ENCODE results near the gene SEMA3E.

The SEMA3E gene

DNA sequence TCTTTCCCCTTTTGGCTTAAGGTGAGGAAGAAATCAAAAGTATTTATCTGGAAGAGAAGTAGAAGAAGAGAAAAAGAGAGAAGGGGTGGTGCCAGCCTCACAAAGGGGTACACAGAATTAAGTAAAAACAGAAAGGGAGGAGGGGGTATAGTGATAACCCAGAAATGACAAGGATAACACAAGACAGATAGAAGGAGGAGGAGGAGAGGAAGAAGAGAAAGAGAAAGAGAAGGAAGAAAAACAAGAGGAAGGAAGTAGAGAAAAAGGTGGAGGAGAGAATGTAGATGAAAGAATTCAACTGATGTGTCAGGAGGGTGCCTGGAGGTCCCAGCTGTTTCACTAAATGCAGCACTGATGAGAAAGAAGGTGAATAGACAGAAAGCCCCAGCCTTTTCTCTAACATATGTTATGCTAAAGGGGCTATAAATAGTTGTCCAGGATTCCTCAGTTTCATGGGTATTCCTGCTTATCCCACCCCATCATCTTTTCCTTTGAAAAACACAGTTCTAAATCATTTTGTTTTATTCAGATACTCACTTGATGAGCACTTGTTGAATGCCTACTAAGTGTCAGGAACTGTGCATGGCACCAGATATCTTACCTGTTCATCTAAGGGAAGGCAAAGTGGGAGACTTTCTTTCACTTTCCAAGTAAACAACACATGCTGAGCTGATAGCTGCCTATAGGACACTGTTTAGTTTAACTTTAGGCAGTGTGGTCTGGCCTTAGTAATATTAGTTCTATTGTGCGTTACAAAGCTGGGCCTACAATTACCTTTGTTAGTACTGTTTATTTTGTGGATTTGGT is 8.0 kb downstream of the SEMA3E start:
- no peak for DNase-seq

DNA sequence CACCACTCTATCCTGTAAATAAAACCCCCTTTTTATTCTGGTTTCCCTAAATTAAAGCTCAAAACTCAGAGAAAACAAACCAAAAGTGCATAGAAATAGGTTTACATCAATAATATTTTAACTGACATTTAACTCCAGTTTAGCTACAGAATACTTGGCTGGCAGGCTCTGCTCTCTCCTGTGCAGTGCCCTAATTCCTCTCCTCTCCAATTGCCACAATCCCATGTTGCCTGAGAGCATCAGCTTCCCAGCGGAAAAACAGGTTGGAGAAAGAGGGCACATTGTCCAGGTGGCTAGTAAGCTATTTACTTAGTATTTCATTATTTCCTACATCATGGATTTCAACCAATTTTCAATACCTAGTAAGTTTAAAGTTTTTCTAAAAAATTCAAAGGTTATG is 8.7 kb downstream of the SEMA3E start:
- no peak for DNase-seq

DNA sequence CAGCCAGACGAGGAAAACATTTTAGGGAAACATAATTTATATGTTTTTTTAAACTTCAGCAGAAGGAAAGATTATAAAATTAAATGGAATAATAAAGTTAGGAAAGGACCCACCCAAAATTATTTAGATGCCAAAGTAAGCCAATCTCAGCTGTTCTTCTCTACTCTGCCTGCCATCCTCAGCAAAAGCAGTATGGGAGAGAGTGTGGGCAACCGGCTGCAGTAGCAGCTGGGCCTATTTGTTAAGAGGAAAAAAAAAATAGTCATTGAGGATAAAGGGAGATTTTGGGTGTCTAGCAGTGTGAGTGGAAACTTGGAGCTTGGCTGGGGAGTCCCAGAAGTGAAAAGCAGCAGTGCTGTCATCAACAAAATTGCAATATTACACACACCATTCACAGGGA is 15.4 kb downstream of the SEMA3E start:
- no peak for DNase-seq

DNA sequence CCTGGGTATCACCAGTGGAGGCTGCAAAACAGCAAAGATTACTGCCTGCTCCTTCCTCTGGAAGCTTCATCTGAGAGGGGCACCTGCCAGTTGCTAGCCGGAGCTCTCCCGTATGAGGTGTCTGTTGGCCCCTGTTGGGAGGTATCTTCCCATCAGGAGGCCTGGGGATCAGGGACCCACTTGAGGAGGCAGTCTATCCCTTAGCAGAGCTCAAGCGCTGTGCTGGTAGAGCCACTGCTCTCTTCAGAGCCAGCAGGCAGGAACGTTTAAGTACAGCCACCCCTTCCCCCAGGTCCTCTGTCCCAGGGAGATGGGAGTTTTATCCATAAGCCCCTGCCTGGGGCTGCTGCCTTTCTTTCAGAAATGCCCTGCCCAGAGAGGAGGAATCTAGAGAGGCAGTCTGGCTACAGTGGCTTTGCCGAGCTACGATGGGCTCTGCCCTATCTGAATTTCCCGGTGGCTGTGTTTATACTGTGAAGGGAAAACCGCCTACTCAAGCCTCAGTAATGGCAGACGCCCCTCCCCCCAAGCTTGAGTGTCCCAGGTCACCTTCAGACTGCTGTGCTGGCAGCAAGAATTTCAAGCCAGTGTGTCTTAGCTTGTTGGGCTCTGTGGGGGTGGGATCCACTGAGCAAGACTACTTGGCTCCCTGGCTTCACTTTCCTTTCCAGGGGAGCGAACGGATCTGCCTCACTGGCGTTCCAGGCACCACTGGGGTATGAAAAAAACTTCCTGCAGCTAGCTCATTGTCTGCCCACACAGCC is 19.6 kb downstream of the SEMA3E start:
- no peak for DNase-seq

DNA sequence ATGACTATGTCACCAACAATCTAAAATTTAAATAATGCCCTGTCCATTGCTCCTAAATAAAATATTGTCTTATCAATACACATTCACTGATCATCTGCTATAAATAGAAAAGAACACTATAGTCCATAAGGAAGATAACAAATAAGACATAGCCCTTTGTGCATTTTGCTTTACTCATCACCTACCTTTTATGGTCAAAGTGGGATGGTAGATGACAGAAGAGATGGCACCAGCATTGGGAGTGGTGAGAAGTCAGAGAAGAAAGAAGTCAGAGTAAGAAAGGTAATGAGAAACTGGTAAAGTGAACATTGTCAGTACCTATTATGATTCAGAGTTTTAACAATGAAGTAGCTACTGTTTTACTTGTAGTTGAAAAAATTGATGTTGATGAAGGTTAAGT is 31.1 kb downstream of the SEMA3E start:
- DNase-seq: no peak

- DNase-seq: no peak
Measured at GRCh38 chr7:83614112-83614511, 34.8 kb downstream of the SEMA3E start.

DNA sequence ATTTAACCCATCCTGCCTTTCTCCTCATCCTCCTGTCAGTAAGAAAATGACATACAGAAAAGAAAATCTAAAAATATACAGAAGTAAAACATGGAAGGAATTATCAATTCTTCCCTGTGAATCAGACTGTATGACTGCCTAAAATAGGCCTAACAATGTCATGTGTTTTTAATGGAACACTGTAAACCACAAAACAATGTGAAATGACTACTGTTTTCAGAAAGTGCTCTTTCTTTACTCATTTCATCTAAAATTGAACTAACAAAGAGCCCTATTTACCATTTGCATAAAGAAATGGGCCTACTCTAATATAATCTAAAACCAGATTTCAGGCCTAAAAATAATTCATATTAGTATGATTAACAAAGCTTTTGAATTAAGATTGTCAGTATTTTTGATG is 35.7 kb downstream of the SEMA3E start:
- no peak for DNase-seq

- DNase-seq: no peak
Measured at GRCh38 chr7:83611776-83612175, 37.2 kb downstream of the SEMA3E start.

DNA sequence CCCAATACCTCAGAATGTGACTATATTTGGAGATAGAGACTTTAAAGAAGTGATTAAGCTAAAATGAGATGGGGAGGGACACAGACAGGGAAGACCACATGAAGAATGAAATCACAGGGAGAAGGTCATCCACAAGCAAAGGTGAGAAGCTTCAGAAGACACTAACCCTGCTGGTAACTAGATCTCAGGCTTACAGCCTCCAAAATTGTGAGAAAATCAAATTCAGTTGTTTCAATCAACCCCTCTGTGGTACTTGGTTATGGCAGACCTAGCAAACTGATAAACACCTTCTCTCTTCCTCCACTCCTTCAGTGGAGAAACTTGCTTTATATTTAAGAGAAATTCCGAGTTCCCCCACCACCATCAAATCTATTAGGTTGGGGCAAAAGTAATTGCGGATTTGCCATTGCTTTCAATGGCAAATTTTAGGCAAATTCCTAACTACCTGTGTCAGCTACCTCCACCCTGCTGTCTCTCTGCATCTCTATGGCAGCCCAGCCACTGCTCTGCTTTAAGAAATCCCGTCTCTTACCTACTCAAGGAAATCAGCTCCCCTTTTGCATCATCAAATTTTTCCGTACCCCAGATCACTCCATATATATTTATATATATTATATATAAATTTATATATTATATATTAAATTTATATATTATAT is 38.2 kb downstream of the SEMA3E start:
- no peak for DNase-seq

- no peak for DNase-seq
Measured at GRCh38 chr7:83608716-83609115, 40.2 kb downstream of the SEMA3E start.

DNA sequence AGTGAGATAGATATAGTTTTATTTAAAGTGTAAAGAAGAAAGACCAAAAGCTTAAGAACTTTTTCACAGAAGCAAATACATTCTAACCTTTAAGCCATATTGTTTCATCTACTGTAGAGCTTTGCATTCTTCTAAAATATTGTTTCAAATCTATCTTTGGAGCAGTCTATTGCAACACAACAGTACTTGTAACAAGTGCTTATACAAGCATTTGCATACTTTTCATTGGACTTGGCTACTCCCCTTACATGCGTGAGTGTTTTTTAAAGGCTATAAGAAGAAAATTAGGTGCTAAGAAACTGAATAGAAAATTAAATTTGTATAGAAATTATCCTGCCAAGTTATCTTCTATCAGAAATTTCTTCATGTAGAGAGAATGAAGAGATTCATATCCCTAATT is 45.3 kb downstream of the SEMA3E start:
- DNase-seq: no peak

GRCh38 chr7:83599131-83599530 is 49.8 kb downstream of the SEMA3E start:
- no peak for DNase-seq

DNA sequence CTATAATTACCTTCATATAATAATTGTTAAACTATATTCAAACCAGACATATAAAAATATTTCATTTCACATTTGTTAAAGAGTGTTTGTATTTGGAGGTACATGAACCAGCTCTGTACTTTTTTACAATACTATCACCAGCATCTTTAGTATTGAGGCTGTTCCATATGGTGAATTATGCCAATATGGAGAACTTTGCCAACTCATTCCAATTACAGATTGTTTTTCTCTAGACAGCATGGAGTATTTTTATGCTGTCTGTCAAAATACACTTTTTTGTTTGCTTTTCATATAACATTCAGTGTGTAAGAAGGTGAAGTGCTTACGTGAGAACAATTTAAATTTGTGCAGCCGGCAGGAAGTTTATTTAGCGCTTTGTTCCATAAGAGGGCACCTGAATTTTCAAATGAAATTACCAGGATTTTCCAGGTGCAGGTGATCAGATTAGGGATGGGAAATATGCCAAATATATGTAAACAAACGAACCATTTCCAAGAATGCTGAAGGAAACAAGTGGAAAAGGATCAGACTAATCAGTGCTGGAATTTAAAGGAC is 54.9 kb downstream of the SEMA3E start:
- no peak for DNase-seq

DNA sequence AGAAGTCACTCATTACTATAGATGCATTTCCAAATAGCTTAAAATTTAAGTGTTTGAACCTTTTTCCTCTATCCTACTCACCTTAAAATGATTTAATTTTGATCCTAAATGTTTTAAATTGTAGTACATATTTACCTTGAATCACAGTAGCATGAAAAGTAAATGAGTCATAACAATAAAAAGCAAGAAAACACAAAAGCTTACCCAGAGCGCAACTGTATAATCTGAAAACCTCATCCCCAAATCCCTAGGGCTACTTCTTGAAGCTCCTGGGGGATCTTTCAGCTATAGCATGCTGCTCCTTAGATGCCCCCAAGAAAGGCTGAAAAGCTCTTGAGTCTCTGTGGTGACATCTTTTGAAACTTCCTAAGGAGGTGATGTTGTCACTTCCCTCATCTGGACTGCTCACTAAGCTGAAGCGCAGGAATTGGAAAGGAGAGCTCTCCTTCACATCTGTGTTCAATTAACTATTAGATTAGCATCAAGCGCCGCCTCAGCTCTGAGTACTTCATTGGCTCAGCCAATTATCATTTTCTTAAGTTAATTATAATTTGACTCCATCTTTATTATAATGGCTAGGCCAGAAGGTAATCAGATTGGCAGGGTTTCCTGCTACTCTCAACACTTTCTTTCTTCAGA is 60.2 kb downstream of the SEMA3E start:
- DNase-seq: no peak

DNA sequence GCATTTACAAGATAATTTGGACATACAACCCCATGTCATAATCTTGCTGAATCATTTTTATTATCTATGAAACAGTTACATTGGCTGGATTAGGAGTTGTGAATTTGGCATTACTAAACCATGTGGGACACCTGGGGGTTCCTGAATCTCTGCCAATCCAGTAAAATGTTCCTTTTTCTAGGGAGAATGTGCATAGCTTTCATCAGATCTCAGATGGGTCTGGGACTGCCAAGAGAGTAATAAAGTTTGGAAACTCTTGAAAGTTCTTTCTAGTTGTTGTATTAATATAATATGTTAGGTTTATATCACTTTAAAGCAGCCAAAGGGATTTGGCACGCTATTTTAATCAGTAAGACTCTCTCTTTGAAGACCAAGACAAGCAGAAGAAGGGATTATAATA is 62.7 kb downstream of the SEMA3E start:
- DNase-seq: no peak

DNA sequence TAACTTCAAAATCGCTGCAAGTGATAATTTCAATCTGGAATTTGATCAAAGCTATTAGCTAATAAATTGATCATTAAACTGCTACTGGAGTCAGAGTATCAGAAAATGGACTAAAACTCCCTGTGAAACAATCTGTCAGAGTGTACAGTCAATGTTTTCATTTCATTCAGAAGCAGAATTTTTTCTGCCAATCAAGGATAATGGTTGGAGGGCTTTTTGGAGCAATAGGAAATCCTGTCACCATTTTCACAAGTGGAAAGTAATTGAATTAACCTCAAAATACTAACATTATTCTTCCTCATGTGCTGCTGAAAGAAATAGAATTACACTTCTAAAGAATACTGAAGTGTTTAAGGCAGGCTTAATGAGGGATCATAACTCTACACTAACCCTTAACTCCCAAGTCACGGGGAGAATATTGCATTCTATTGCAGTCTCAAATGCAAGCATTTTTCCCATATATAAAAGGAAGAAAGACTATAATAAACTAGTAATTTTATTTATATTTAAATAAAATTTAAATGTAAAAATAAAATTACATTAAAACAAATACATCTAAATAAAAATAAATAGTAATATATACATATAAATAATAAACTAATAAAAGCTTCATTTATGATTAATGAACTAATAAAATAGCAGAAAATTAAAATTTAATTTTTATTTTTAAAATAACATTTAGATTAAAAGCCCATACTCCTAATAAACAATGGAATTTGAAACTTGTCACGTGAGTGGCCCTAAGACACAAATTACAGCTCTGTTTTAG is 67.1 kb downstream of the SEMA3E start:
- no peak for DNase-seq

DNA sequence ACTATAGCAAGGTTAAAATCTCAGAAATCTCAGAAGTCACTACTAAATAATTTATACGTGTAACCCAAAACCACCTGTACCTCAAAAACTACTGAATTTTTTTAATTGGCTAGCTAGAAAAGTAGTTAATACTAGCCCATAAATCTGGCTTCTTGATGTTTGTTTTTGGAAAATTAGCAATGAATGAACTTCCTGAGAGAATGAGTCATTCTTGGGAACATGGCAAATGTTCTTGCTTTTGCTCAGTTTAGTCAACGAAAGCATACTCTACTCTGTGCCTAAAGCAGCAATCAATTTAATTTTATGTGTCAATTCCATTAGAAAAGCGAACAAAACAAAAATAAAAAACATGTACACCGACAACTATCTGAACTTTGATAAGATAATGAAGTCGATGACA is 69.2 kb downstream of the SEMA3E start:
- no peak for DNase-seq

- no peak for DNase-seq
Measured at GRCh38 chr7:83575436-83575835, 73.5 kb downstream of the SEMA3E start.

- DNase-seq: no peak
Measured at GRCh38 chr7:83574616-83575015, 74.3 kb downstream of the SEMA3E start.

GRCh38 chr7:83562960-83563359 is 86.0 kb downstream of the SEMA3E start:
- no peak for DNase-seq

DNA sequence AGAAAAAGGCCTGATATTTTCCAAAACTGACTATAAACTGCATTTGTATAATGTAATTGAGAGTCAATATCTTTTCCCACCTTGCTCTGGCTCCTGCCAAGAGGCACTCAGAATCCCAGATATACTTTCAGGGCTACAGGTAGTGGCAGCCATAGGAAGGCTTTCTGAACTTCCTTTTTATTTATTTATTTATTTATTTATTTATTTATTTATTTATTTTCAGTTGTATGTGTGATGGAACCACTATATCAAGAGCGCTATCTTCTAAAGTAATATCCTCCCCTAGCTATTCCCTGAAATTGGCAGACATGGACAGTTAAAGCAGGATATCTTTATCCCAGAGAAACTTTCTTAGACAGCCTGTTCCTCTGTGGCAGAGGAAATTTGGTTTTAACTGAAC is 86.7 kb downstream of the SEMA3E start:
- DNase-seq: no peak

GRCh38 chr7:83559887-83560286 is 89.1 kb downstream of the SEMA3E start:
- DNase-seq: no peak
